Vagina (tissue), 2 donors: ENCODE measurements around the gene CNOT1. TPM values are rescaled to one million over a fixed set of nuclear protein-coding genes. Genes with fewer than 3 reads are reported as not detected.

Experiments
- DNase-seq, 2 donors: peaks; one replicate each; pipeline ENCODE4 v3.0.0-alpha.2; 2017; ENCODE audit errors: extremely low spot score in 2 of 2
- H3K27ac ChIP-seq: fragments of 200-600 bp; sonication (generic); one replicate; pipeline ENCODE4 v1.5.1; 2019
- H3K27me3 ChIP-seq: fragments of 200-600 bp; sonication (generic); one replicate; pipeline ENCODE4 v1.5.1; 2019
- H3K36me3 ChIP-seq, 2 donors: fragments of 200-600 bp; sonication (generic); one replicate each; pipeline ENCODE4 v1.5.1; 2017 to 2019
- H3K4me1 ChIP-seq: fragments of 200-600 bp; sonication (generic); one replicate; pipeline ENCODE4 v1.5.1; 2019
- H3K4me3 ChIP-seq, 2 donors: fragments of 200-600 bp; sonication (generic); 1 replicate in 1 of 2; 2 replicates in 1 of 2; pipeline ENCODE4 v1.5.1; 2016 to 2019
- H3K9me3 ChIP-seq: fragments of 200-600 bp; sonication (generic); one replicate; pipeline ENCODE4 v1.5.1; 2019
- CTCF ChIP-seq, 3 experiments: fragments of 450-650 bp in 2 of 3; fragments of 200-600 bp in 1 of 3; sonication (generic) in 1 of 3; IDR thresholded peaks; one replicate each; pipeline ENCODE4 v1.5.1; 2017 to 2019; ENCODE audit warnings: antibody characterized with exemption in 3 of 3, mild to moderate bottlenecking in 2 of 3, moderate library complexity in 2 of 3
- POLR2A ChIP-seq, 2 donors: fragments of 450-650 bp; IDR thresholded peaks; one replicate each; pipeline ENCODE4 v1.6.1; 2017; ENCODE audit warnings: antibody characterized with exemption in 2 of 2, mild to moderate bottlenecking in 2 of 2, moderate library complexity in 2 of 2
- POLR2AphosphoS5 ChIP-seq, 2 donors: sonication (generic); formaldehyde crosslinking; IDR thresholded peaks; one replicate each; pipeline ENCODE4 v1.9.0; 2017; ENCODE audit warnings: antibody characterized with exemption in 2 of 2, mild to moderate bottlenecking in 2 of 2, low read depth in 1 of 2; ENCODE audit not compliant: insufficient read depth in 1 of 2
- intact Hi-C: fragments of 100-400 bp; cut with DNase I; formaldehyde crosslinking; loops from one replicate; pipeline ENCODE4 v1.15.1; 2023
- total RNA-seq: library from RNA; depleted of rRNA; stranded (reverse); fragments of >200 nt; gene quantifications from one replicate; pipeline ENCODE4 v1.2.3, GENCODE V29; 2016

CNOT1 gene
- total RNA-seq, 1 donor from 2014 or later: 115 TPM

DNA sequence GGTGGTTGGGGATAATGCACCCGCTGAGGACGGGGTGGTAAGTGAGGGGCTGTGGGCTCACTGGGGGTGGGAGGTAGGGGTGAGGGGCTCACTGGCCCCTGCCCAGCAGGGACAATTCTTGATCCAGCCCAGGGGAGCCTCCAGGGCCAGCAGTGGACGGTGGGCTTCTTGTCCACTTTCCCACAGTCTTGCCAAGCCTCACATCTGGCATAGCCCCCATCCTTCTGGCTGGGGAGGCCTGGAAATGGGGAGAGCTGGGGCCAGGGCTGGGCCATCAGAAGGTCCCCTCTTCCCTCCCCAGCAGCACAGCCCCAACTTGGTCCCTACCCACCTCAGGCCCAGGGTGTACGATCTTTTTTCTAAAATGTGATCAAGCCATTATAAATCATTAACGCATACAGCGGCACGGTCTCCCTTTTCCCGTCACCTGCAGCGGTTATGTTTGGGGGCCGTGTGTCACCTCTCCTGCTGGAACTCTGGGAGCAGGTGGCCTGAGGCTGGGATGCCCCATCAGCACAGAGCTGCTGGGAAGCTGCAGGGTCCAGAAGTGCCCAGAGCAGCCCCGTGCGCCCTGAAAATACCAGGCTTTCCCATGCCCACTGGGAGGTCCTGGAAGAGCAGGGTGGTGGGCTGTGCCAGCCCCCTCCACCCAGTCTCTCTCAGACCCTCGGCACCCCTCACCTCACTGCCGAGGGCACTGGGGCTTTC, 121.5 kb downstream of the CNOT1 start:
- Histone ChIP-seq H3K36me3 (peaks cover 0 to 3% of the 10 kb centered on the region in 2 donors), H3K27me3 (no peaks in the 10 kb centered on the region), H3K9me3 (no peaks in the 10 kb centered on the region), H3K4me3 (no peak overlapping the region), H3K27ac (no peak overlapping the region), H3K4me1 (no peaks in the 10 kb centered on the region)
- DNase-seq: no peak
- TF ChIP-seq POLR2AphosphoS5 (IDR thresholded peaks at IDR 0.05; ENCODE audit: insufficient read depth in 1 of 2, low read depth in 1 of 2): no peak
- TF ChIP-seq CTCF (IDR thresholded peaks at IDR 0.05): no peak
- TF ChIP-seq POLR2A (IDR thresholded peaks at IDR 0.05): no peak
- intact Hi-C loops: no loop called here

- no peak for DNase-seq
- Histone ChIP-seq H3K4me1 (no peaks in the 10 kb centered on the region), H3K27me3 (no peaks in the 10 kb centered on the region), H3K27ac (no peak overlapping the region), H3K4me3 (no peak overlapping the region), H3K36me3 (peaks cover 0 to 3% of the 10 kb centered on the region in 2 donors), H3K9me3 (no peaks in the 10 kb centered on the region)
- TF ChIP-seq POLR2A (IDR thresholded peaks at IDR 0.05) (no peak), POLR2AphosphoS5 (IDR thresholded peaks at IDR 0.05; ENCODE audit: insufficient read depth in 1 of 2, low read depth in 1 of 2) (no peak), CTCF (IDR thresholded peaks at IDR 0.05) (no peak)
- intact Hi-C loops: no loop called here
Measured at GRCh38 chr16:58507195-58507962, 122.2 kb downstream of the CNOT1 start.

GRCh38 chr16:58506241-58507194, 123.1 kb downstream of the CNOT1 start:
- TF ChIP-seq POLR2A (IDR thresholded peaks at IDR 0.05) (no peak), CTCF (IDR thresholded peaks at IDR 0.05) (no peak), POLR2AphosphoS5 (IDR thresholded peaks at IDR 0.05; ENCODE audit: insufficient read depth in 1 of 2, low read depth in 1 of 2) (no peak)
- H3K4me1 ChIP-seq: peaks cover 3% of the 10 kb centered on the region
- intact Hi-C loops: no loop called here
- H3K36me3 ChIP-seq: peaks cover 0 to 3% of the 10 kb centered on the region in 2 donors
- H3K4me3 ChIP-seq: no peak overlapping the region
- no peak for DNase-seq
- H3K27me3 ChIP-seq: no peaks in the 10 kb centered on the region
- no peaks in the 10 kb centered on the region for H3K9me3 ChIP-seq
- H3K27ac ChIP-seq: no peak overlapping the region

DNA sequence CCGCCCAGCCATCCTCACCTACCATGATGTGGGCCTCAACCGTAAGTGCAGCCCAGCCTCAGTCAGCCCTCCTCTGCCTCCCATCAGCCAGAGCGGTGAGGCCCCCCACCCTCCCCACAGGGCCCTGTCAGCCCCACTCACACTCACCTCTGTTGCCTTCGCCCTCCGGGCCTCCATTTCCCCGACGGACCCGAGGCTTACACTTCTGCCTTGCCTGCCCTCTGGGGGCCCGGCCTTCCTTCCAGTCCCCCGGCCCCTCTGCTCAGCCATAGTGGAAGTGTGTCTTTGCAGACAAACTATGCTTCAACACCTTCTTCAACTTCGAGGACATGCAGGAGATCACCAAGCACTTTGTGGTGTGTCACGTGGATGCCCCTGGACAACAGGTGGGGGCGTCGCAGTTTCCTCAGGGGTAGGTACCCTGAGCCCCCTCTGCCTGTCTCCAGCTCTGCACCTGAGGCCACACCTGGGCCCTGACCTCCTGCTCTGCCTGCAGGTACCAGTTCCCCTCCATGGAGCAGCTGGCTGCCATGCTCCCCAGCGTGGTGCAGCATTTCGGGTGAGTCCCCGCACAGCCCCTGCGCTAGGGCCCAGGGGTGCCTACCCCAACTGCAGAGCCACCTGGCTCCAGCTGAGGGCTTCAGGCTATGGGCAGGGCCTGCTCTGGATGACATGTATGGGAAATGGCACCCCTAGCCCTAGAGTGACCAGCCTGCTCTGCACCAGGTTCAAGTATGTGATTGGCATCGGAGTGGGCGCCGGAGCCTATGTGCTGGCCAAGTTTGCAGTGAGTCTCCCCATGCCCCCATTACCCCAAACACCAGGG, 125.5 kb downstream of the CNOT1 start:
- Histone ChIP-seq H3K9me3 (no peaks in the 10 kb centered on the region), H3K27ac (no peak overlapping the region), H3K36me3 (peaks cover 0 to 3% of the 10 kb centered on the region in 2 donors), H3K27me3 (no peaks in the 10 kb centered on the region), H3K4me3 (no peak overlapping the region), H3K4me1 (peaks cover 20% of the 10 kb centered on the region)
- intact Hi-C loops: no loop called here
- DNase-seq: no peak
- no peak for TF ChIP-seq CTCF (IDR thresholded peaks at IDR 0.05)
- TF ChIP-seq POLR2A (IDR thresholded peaks at IDR 0.05): no peak
- TF ChIP-seq POLR2AphosphoS5 (IDR thresholded peaks at IDR 0.05; ENCODE audit: insufficient read depth in 1 of 2, low read depth in 1 of 2): no peak
